C4-2B (cell line): ENCODE results near the gene ETFB.

Experiments used
- H3K27ac ChIP-seq: fragments of 450-650 bp; 2 replicates; pipeline ENCODE4 v1.5.1; 2017
- ZFX ChIP-seq: fragments of 450-650 bp; IDR thresholded peaks from 2 replicates; pipeline ENCODE4 v1.6.1; 2017
- TF ChIP-seq, protein P1 (sequence below): fragments of 450-650 bp; conservative IDR thresholded peaks from 2 replicates; pipeline ENCODE4 v1.5.1; 2017; ENCODE audit warnings: mild to moderate bottlenecking

Gene ETFB

DNA sequence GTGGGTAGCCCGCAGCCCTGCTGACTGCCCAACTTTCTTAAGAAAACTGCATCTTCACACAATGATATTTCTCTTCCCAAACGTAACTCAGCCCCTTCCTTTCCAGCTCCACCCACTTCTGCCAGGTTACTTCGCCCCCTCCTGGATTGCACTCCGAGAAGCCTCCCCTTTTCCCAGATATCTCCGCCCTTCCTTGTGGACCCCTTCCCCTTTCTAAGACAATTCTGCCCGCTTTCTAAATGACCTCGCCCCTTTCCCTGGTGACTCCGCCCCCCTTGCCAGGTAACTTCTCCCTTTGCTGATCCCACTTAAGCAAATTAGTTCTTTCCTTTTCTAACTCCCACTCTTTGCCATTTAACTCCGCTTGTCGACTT, 26.9 kb downstream of the ETFB start:
- H3K27ac ChIP-seq: peak overlapping the region; percentile 76
- TF ChIP-seq, protein P1, sequence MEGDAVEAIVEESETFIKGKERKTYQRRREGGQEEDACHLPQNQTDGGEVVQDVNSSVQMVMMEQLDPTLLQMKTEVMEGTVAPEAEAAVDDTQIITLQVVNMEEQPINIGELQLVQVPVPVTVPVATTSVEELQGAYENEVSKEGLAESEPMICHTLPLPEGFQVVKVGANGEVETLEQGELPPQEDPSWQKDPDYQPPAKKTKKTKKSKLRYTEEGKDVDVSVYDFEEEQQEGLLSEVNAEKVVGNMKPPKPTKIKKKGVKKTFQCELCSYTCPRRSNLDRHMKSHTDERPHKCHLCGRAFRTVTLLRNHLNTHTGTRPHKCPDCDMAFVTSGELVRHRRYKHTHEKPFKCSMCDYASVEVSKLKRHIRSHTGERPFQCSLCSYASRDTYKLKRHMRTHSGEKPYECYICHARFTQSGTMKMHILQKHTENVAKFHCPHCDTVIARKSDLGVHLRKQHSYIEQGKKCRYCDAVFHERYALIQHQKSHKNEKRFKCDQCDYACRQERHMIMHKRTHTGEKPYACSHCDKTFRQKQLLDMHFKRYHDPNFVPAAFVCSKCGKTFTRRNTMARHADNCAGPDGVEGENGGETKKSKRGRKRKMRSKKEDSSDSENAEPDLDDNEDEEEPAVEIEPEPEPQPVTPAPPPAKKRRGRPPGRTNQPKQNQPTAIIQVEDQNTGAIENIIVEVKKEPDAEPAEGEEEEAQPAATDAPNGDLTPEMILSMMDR: no peak
- TF ChIP-seq ZFX: no peak

- peak overlapping the region; percentile 76 for H3K27ac ChIP-seq
Measured at GRCh38 chr19:51338563-51339312, 27.4 kb downstream of the ETFB start.

GRCh38 chr19:51337861-51338562, 28.2 kb downstream of the ETFB start:
- H3K27ac ChIP-seq: no peak overlapping the region; the same call in 1 of the 2 replicates
- TF ChIP-seq, protein P1: no peak
- no peak for TF ChIP-seq ZFX

More at GRCh38 chr19:51338563-51339312, 27.4 kb downstream of the ETFB start:
- TF ChIP-seq, protein P1: peak; percentile 97
- TF ChIP-seq ZFX: no peak

- no peak for TF ChIP-seq ZFX
- TF ChIP-seq, protein P1: no peak
Measured at GRCh38 chr19:51337141-51337860, 28.9 kb downstream of the ETFB start.

DNA sequence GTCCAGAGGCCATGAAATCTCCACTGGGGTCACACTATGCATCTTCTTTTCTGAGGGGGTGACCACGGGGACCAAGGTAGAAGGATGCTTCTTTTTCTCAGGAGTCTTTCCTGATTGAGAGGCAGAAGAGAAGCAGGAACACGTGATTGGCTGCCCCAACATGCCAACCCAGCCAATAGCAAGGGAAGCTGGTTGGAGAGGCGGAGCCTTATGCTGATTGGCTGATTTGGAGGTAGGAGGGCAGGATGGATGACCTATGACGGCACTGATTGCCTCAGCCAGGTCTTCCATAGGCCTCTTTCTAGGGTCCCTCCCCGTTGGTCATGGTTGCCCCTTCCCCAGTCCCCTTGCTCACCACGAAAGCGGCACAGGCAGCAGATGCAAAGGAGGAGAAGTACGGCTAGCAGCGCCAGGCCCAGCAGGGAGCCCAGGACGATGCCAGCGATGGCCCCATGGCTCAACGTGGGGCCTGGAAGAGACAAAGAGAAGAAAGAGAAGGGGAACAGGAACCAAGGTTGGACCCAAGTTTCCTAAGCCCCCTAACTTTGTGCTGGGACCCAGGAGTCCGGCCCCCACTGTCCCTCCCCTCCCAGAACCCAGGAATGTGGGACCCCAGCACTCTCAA, 32.2 kb downstream of the ETFB start:
- TF ChIP-seq, protein P1: no peak
- TF ChIP-seq ZFX: no peak
- H3K27ac ChIP-seq: no peak overlapping the region

More at GRCh38 chr19:51337141-51337860, 28.9 kb downstream of the ETFB start:
- H3K27ac ChIP-seq: no peak overlapping the region

DNA sequence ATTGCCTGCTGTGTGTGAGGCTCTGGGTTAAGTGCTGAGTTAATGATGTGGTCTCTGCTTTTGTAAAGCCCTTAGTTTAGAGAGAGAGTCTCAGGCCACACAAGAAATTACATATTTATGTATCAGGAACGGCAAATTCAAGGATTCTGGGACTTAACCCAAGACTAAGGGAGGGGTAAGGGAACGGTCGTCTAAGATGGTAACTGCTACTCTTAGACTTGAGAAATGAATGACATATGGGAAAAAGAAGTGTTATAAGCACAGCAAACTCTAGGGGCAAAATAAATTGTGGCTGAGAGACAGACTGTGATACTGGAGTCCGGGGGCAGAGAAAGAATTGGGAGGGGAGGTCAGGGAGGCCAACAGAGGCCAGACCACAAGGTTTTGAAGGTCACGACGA, 34.5 kb downstream of the ETFB start:
- TF ChIP-seq ZFX: no peak
- TF ChIP-seq, protein P1: no peak
- no peak overlapping the region for H3K27ac ChIP-seq
